ENCODE results near the gene GSTT2B.
A peak's percentile ranks its signal among the peaks of the same experiment; 100 is the strongest.
"Not testable (repeated sequence)": the region's sequence is repeated elsewhere in the genome, so short reads cannot be mapped to it uniquely, and the experiment has no call there.

The GSTT2B gene, protein sequence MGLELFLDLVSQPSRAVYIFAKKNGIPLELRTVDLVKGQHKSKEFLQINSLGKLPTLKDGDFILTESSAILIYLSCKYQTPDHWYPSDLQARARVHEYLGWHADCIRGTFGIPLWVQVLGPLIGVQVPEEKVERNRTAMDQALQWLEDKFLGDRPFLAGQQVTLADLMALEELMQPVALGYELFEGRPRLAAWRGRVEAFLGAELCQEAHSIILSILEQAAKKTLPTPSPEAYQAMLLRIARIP

DNA sequence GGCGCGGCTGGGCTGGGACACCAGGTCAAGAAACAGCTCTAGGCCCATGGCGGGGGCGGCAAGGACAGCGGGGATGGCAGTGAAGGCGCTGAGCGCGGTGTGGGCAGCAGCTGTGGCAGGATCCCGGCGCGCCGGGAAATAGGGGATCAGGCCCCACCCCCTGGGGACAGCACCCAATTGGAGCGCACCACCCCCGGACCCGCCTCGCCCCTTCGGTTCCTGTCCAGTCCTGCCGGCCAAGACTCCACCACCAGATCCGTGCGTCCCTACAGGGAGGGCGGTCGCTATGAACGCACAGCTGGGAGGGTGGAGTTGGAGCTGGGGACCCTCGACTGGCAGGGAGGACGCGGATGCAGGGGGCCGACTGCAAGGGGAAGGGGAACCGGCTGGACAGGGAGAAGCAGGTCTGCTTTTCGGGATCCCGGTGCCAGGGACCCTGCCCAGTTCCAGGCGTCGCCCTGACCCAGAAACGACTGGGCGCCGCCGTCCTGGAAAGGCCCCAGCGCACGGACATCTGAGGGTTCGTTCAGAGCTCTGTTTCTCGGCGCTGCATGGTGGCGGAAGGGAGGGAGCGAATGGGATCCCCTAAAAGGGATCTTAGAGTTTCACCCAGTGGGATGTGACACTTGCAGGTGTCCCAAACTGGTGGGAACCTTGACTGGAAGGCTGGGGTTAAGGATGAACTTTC, at the start of gene GSTT2B:
GSTT2B (minus strand) TSS at position 112 of the 688 bp plus-strand sequence; CDS start at position 48, 64 bp downstream.
- H3K27me3 Mint-ChIP-seq; H3K36me3 Mint-ChIP-seq; H3K9me3 Mint-ChIP-seq (ENCODE audit: low read depth); H3K27ac Mint-ChIP-seq; H3K4me3 Mint-ChIP-seq; H3K4me1 Mint-ChIP-seq (ENCODE audit: low read depth): not testable (repeated sequence)

DNA sequence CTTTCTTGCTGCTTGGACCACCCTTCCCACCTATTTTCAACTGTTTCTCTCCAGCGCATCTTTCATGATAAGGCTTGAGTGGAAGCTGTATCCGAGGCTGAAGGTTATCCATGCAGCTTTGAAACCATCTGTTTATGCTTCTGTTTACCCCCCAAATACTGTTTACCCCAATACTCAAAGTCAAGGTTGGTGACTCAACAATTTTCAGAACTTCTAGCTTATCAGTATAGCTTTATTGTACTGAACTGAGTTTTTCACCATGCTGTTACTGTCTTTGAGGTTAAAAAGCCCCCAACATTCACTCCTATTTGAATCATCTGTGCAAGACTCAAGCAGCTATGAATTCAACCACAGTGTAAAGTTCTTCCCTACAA, 49.0 kb upstream of the GSTT2B start:
- Mint-ChIP-seq H3K36me3 (no peaks in the 10 kb centered on the region), H3K9me3 (ENCODE audit: low read depth) (no peaks in the 10 kb centered on the region), H3K4me1 (ENCODE audit: low read depth) (peaks cover 26% of the 10 kb centered on the region), H3K4me3 (peak overlapping the region; percentile 75), H3K27me3 (no peaks in the 10 kb centered on the region), H3K27ac (peak overlapping the region; percentile 69)

DNA sequence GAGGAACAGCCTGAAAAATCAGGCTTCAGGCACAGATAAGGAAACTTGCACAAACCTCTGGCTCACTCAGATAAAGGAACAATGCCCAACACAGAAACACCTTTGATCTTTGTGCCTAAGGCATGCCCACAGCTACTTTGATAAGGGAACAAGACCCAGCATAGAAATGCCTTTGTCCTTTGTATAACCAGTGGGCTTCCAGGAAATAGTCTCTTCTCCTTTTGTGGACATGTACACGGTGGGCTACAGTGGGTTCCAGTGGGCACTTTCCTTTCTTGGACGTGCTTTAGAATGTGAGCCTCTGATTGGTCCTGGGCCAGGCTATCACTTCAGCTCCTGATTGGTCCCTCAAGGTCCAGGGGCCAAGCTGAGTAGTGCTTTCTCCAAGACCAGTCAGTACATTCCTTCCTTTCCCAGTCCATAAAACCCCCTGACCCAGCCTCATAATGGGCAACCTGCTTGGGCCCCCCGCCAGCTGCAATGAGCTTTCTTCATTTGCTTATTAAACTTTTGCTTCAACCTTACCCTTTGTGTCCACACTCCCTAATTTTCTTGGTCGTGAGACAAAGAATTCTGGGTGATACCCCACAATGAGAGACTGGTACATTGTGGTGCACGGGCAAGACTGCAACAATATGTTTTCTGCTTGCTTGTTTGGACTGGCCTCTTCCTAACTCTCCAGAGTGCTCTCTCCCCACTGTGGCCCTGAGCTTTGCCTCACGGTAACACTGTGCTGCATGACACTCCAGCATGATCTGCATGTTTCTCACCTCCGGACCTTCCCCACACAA, 48.4 kb upstream of the GSTT2B start:
- no peaks in the 10 kb centered on the region for H3K9me3 Mint-ChIP-seq (ENCODE audit: low read depth)
- H3K4me1 Mint-ChIP-seq (ENCODE audit: low read depth): peaks cover 24% of the 10 kb centered on the region
- H3K36me3 Mint-ChIP-seq: no peaks in the 10 kb centered on the region
- H3K4me3 Mint-ChIP-seq: peak overlapping the region; percentile 75
- no peaks in the 10 kb centered on the region for H3K27me3 Mint-ChIP-seq
- peak overlapping the region; percentile 69 for H3K27ac Mint-ChIP-seq

DNA sequence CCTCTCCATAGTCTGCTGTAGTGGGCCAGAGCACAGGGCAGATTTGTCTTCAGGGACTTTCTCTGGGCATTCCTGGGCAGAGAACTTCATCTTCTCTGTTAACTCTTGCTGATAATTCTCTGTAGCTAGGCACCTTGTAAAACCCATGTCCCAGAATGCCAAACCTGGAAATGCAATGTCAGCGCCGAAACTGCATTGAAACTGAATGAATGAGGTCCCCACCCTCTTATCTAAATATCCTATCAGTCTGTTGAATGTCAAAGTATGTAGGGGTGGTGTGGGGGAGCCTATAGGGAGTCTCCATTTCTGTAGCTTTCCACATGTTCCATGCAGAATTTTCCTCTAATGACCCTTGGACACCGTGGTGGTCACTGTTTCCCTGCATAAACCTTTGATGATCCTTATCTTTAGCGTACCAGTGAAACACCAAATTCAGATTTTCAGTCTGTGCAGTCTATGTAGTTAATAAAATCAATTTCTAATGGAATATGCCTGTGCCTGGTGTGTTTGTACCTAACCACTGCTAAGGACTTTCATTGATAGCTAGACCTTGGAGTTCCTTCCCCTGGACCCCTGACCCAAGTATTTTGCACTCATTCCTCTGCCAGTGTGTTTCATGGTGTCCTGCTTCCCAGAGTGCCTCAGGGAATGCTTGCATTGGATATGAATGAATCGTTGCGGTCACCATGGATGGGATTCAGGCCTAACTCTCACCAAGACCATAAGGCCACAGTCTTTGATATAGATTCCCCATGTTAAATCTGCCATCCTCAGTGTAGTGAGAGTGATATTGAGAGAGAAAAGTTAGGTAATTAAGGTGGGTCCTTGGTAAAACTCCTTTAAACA, 47.6 kb upstream of the GSTT2B start:
- Mint-ChIP-seq H3K36me3 (no peaks in the 10 kb centered on the region), H3K9me3 (ENCODE audit: low read depth) (no peaks in the 10 kb centered on the region), H3K4me1 (ENCODE audit: low read depth) (peaks cover 16% of the 10 kb centered on the region), H3K27me3 (peaks cover under 1% of the 10 kb centered on the region), H3K27ac (no peak overlapping the region), H3K4me3 (no peak overlapping the region)

DNA sequence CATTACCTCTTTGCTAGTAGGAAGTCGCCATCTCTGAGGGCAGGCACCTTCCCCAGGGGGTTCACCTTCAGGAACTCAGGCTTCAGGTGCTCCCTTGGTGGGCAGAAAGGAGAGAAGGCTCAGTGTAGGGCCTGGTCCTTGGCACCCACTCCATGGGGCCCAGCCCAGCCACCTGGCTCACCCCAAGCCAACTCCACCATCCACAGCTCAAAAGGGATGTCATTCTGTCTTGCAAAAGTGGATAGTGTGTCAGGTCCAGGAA, 47.0 kb upstream of the GSTT2B start:
- H3K27me3 Mint-ChIP-seq: peaks cover 3% of the 10 kb centered on the region
- peaks cover 12% of the 10 kb centered on the region for H3K4me1 Mint-ChIP-seq (ENCODE audit: low read depth)

DNA sequence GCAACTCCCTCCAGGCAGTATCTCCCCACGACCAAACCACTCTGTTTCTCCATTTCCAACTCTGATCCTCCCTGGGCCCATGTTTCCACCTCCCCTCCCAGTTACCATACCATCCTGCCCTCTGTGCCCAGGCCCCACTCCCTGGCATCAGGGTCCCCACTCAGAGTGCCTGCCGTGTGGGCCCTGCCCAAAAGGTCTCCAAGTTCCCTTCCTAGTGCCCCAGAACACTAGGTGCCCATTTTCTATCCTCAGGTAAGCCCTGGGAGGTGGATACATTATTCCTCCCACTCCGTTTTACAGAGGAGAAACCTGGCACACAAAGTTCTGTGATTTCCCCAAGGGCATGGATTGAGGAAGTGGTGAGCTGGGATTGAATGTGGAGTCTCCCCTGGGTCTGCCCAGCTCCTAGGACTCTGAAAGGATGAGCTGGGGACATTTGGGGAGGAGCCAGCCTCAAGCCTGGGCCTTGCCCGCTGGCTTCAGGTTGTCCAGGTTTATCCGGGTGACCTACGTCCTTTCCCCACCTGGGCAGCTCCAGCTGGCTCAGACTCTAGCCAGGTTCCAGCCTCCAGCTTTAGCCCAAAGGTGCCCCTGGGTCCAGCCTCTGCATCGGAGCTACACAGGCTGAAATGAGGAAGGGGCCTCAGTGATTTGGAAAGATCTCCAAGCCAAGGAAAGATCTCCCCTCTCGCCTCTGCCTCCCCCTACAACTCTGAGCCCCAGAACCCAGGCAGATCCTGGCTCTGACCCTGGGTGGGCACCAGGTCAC, 46.4 kb upstream of the GSTT2B start:
- H3K36me3 Mint-ChIP-seq: no peaks in the 10 kb centered on the region
- no peak overlapping the region for H3K4me3 Mint-ChIP-seq
- peaks cover 3% of the 10 kb centered on the region for H3K27me3 Mint-ChIP-seq
- peaks cover 10% of the 10 kb centered on the region for H3K4me1 Mint-ChIP-seq (ENCODE audit: low read depth)
- H3K27ac Mint-ChIP-seq: no peak overlapping the region
- H3K9me3 Mint-ChIP-seq (ENCODE audit: low read depth): no peaks in the 10 kb centered on the region

More for the DNA sequence above, 47.0 kb upstream of the GSTT2B start:
- no peaks in the 10 kb centered on the region for H3K36me3 Mint-ChIP-seq
- no peak overlapping the region for H3K27ac Mint-ChIP-seq
- no peaks in the 10 kb centered on the region for H3K9me3 Mint-ChIP-seq (ENCODE audit: low read depth)
- no peak overlapping the region for H3K4me3 Mint-ChIP-seq

DNA sequence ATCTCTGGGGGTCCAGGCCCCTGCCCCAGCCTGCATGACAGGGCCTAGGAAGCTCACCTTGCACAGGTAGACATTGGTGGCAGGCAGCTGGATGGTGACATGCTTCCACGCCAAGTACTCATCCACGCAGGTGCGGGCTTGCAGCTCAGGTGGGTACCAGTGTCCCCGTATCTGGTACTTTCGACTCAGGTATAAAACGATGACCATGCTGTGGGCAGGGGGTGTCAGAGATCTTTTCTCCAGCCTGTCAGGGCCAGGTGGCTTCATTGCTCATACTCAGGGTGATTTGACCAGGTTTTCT, 45.9 kb upstream of the GSTT2B start:
- Mint-ChIP-seq H3K4me3 (no peak overlapping the region), H3K9me3 (ENCODE audit: low read depth) (no peaks in the 10 kb centered on the region), H3K4me1 (ENCODE audit: low read depth) (peaks cover 7% of the 10 kb centered on the region), H3K27me3 (peaks cover 3% of the 10 kb centered on the region), H3K27ac (no peak overlapping the region), H3K36me3 (no peaks in the 10 kb centered on the region)

DNA sequence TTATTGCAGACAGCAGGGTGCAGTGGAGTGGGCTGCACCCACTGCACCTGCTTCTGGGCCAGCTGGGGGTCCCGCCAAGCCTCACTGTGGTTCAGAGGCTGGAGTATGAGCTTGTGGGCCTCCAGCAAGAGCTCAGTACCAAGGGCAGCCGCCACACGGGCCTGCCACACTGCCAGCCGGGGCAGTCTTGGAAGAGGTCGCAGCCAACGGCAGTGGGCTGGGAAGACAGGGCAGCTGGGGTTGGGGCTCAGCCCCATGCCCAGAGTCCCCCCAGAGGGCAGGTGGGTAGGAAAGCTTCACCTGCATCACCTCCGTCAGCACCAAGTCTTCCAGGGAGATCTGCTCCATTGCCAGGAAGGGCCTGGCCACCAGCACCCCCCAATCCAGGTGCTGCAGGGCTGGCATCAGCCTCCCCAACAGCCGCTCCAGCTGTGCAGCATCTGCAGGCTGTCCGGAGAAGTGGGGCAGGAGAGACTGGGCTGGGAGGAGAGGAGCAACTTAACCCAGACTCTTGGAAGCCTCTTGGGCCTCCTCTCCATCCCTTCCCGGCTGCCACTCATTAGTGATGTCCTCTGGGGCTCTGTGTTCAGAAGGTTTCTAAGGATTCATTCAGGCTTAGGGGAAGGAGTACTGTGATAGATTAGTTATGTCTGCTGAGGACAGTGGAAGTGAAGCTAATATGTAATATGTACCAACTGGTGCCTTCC, 45.4 kb upstream of the GSTT2B start:
- Mint-ChIP-seq H3K27ac (no peak overlapping the region), H3K4me1 (ENCODE audit: low read depth) (peaks cover 7% of the 10 kb centered on the region), H3K9me3 (ENCODE audit: low read depth) (no peaks in the 10 kb centered on the region), H3K36me3 (no peaks in the 10 kb centered on the region), H3K4me3 (no peak overlapping the region), H3K27me3 (peaks cover 3% of the 10 kb centered on the region)

DNA sequence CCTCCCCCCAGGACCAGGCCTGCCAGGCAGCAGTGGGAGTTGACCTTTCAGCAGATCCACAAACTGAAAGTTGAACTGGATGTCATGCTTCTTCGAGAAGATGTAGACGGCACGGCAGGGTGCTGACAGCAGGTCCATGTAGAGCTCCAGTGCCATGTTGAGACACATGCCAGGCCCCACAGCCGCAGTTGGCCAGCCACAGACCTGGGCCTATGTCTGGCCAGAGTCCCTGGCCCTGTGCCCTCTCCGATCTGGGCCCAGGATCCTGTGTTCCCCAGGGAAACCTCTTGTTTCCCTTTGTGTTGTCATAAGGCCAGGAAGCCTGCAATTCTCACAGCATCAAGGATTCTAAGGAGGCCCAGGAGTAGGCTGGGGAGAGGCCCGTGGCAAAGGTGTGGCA, 44.2 kb upstream of the GSTT2B start, which contains the start of gene GSTT4:
GSTT4 (minus strand) TSS at position 253 of the 400 bp plus-strand sequence; CDS start at position 156, 97 bp downstream.
- Mint-ChIP-seq H3K4me3 (no peak within 1 kb of the TSS), H3K4me1 (ENCODE audit: low read depth) (peaks cover 2% of the 10 kb centered on the region), H3K27ac (no peak within 1 kb of the TSS), H3K9me3 (ENCODE audit: low read depth) (no peaks in the 10 kb centered on the region), H3K27me3 (peaks cover 3% of the 10 kb centered on the region), H3K36me3 (no peaks in the 10 kb centered on the region)

DNA sequence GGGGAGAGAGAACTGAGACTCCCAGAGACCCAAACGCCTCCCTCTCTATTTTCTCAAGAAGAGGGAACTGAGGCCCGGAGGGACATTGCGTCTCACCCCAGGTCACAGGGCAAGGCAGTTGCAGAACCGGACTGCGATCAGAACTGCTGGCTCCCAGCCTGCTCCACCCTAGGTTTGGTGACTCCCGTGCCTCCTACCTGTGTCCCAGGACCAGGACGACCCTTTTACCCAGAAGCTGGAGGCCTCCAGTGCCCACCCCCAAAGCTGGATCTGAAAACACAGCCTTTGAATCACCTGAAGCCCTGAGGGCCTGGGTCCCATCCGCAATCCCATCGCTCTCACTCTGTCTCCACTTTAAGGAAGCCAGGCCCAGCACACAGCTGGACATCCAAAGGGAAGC, 42.9 kb upstream of the GSTT2B start:
- Mint-ChIP-seq H3K27ac (no peak overlapping the region), H3K4me3 (no peak overlapping the region), H3K27me3 (peaks cover 3% of the 10 kb centered on the region), H3K36me3 (no peaks in the 10 kb centered on the region), H3K9me3 (ENCODE audit: low read depth) (no peaks in the 10 kb centered on the region), H3K4me1 (ENCODE audit: low read depth) (no peaks in the 10 kb centered on the region)

DNA sequence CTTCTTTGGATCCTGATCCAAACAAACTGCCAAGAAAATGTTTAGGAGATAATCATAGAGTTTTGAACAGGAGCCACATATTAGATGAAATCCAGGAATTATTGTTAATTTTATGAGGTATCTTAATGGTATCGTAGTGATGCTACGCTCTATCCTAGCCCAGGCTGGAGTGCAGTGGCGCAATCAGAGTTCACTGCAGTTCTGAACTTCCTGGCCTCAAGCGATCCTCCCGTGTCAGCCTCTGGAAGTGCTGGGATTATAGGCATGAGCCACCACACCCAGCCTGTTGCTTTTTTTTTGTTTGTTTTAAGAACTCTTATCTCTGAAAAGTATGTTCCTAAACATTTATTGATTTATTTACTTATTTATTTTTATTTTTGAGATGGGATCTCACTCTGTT, 41.9 kb upstream of the GSTT2B start:
- Mint-ChIP-seq H3K4me3 (no peak overlapping the region), H3K36me3 (no peaks in the 10 kb centered on the region), H3K4me1 (ENCODE audit: low read depth) (no peaks in the 10 kb centered on the region), H3K9me3 (ENCODE audit: low read depth) (no peaks in the 10 kb centered on the region), H3K27ac (no peak overlapping the region), H3K27me3 (peaks cover 3% of the 10 kb centered on the region)

DNA sequence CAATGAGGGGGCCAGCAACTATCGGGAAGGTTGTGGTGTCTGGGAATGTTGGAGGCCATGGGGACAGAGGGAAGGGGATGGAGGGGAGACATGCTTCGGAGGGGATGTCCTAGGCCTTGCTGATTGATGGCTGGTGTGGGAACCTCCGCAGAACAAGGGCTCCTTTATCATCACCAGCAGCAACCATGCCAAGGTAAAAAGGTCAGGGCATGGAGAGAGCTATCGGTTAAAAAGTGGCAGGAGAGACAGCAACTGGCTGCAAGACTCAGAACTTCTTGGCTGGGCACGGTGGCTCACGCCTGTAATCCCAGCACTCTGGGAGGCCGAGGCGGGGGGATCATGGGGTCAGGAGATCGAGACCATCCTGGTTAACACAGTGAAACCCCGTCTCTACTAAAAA, 41.3 kb upstream of the GSTT2B start:
- Mint-ChIP-seq H3K36me3 (no peaks in the 10 kb centered on the region), H3K9me3 (ENCODE audit: low read depth) (no peaks in the 10 kb centered on the region), H3K27me3 (peaks cover 3% of the 10 kb centered on the region), H3K4me3 (no peak overlapping the region), H3K27ac (no peak overlapping the region), H3K4me1 (ENCODE audit: low read depth) (no peaks in the 10 kb centered on the region)

DNA sequence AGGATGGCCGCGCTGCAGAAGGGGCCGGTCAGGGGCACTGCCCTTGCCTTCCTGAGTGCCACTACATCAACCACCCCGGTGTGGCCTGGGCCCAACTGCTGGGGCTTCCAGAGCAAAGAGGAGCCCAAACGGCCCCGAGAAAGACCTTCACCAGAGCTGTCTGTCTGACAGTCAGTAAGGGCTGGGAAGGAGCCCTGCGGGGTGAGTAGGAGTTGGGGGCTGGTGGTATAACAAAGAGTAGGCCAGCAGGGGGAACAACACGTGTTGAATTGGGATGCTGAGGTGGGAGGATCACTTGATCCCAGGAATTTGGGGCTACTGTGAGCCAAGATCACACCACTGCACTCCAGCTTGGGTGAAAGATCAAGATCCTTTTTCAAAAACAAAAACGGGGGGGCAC, 40.3 kb upstream of the GSTT2B start:
- Mint-ChIP-seq H3K36me3 (no peaks in the 10 kb centered on the region), H3K27ac (no peak overlapping the region), H3K4me3 (no peak overlapping the region), H3K9me3 (ENCODE audit: low read depth) (no peaks in the 10 kb centered on the region), H3K27me3 (peaks cover 3% of the 10 kb centered on the region), H3K4me1 (ENCODE audit: low read depth) (no peaks in the 10 kb centered on the region)

DNA sequence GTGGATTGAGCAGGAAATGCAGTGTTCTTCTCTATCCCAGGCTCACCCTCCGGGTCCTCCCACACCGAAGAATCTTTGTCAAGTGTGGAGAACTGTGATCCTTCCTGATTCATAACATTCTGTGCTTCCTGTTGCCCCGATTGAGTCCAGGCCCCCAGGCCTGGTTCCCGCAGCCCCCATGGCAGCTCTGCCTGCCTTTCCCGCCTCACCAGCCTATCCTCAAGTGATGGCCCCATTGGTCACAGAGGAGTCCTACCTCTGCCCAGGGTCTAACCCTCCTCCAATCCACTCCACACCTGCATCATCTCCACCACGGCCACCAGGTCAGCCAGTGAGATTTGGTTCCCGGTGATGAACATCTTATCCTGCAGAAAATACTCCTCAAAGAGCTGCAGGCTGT, 38.8 kb upstream of the GSTT2B start:
- not testable (repeated sequence) for H3K4me1 Mint-ChIP-seq (ENCODE audit: low read depth); H3K4me3 Mint-ChIP-seq; H3K36me3 Mint-ChIP-seq; H3K27me3 Mint-ChIP-seq; H3K9me3 Mint-ChIP-seq (ENCODE audit: low read depth); H3K27ac Mint-ChIP-seq
